GM21576 (cell line): ENCODE results near the gene DIP2C.
"Not testable (repeated sequence)": the region's sequence is repeated elsewhere in the genome, so short reads cannot be mapped to it uniquely, and the experiment has no call there.

ENCODE experiments used
- ATAC-seq: cut with Tn5 transposase; IDR thresholded peaks from one replicate; pipeline ENCODE4 v1.9.1; 2021; ENCODE audit warnings: mild to moderate bottlenecking, moderate library complexity; ENCODE audit not compliant: unreplicated experiment

Gene DIP2C

GRCh38 chr10:697097-697875, 7.8 kb upstream of the DIP2C start:
- no peak for ATAC-seq

- no peak for ATAC-seq
These were observed 5.9 kb upstream of the DIP2C start for GRCh38 chr10:695396-695795.

GRCh38 chr10:693506-693905, 4.0 kb upstream of the DIP2C start:
- ATAC-seq, result no peak

DNA sequence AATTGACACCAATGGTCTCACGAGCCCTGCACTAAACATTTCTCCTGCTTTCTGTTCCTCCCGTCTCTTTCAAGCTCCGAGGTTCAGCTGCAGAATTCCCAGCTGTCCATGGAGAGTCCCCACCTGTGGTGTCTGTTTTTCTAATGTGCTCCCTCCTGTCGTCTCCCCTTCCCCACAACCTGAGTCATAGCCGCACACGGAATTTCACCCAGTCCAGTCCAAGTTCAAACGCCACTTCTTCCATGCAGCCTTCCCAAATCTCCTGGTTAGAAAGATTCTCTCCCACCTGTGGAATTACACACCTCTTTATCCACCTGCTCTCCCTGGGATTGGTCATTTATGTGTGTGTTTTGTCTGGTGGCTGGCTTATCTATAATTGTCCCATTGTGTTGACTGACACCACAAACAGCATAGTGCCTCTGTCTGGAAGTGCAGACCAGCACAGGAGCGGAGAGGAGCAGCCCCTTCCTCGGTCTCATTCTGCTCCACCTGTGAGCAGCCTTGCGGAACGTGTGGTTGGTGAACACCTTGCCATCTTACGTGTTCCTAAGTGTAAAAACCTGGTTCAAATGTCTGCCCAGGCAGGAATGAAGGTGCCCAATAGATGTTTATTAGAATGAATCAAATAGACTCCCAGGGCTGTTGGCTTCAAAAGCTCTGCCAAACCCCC, 3.3 kb upstream of the DIP2C start:
- ATAC-seq, result no peak

DNA sequence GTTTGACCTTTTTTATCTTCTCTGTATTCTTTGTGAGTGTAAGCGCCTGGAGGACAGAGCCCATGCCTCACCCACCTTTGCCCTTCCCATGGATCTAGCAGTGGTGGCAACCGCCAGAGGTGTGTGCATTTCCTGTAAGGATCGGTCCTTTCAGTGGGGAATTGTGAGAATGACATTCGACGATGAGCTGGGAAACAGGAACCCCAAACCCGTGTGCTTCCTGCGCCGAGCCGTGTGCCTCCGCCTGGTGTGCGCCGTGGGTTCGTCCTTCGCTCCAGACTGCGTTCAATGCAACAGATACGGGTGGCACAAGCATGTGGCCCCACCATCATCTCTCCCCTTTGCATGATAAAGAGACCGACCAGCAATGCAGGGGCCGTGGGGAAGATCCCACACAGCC, 1.7 kb upstream of the DIP2C start:
- ATAC-seq, result no peak

GRCh38 chr10:690372-691161, 1.1 kb upstream of the DIP2C start:
- ATAC-seq, result no peak

- no peak for ATAC-seq
These were observed 382 bp downstream of the DIP2C start for GRCh38 chr10:689121-689451.

DNA sequence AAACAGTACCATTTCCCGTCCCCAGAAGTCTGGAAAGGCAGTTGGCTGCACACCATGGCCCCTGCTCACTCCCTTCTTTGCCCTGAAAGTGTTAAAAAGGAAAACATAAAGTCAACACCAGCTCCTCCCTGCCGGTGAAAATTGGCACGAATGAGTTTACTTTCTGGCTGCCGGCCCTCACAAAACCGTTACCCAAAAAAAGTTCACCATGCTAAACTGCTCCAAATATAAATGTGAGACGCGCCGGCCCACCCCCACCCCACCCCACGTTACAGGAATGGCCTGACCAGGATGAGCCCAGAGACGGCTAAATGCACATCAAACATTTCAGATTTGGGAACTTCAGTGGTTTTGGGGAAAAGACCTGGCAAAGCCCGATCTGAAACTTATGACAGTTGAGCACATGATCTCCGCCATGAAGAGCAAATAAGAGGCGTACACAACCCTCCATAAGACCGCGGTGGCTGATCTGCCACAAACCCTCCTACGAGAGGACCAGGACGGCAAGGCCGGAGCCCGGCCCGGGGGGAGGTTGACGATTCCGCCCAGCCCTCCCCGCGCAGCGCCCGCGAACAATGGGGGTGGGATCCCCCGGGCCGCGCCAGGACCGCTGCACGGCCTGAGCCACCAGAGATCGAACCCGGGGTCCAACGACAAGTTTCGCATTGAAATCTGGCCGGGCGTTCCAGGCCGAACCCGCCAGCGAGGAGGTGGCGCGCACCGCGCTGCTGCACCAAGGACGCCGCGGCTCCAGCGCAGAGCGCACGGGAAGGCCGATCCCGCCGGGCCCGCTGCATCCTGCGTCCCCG, 952 bp downstream of the DIP2C start:
- ATAC-seq, result no peak

GRCh38 chr10:687583-688311, 1.7 kb downstream of the DIP2C start:
- no peak for ATAC-seq

GRCh38 chr10:686155-686931, 3.1 kb downstream of the DIP2C start:
- no peak for ATAC-seq

DNA sequence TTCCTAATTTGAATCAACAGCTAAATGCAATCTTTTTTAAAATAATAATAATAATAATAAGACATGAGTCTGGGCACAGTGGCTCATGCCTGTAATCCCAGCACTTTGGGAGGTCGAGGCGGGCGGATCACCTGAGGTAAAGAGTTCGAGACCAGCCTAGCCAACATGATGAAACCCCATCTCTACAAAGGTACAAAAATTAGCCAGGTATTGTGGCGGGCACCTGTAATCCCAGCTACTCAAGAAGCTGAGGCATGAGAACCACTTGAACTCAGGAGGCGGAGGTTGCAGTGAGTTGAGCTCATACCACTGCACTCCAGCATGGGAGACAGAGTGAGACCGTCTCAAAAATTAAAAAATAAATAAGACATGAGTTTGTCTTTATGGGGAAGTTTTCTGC, 3.9 kb downstream of the DIP2C start:
- no peak for ATAC-seq

DNA sequence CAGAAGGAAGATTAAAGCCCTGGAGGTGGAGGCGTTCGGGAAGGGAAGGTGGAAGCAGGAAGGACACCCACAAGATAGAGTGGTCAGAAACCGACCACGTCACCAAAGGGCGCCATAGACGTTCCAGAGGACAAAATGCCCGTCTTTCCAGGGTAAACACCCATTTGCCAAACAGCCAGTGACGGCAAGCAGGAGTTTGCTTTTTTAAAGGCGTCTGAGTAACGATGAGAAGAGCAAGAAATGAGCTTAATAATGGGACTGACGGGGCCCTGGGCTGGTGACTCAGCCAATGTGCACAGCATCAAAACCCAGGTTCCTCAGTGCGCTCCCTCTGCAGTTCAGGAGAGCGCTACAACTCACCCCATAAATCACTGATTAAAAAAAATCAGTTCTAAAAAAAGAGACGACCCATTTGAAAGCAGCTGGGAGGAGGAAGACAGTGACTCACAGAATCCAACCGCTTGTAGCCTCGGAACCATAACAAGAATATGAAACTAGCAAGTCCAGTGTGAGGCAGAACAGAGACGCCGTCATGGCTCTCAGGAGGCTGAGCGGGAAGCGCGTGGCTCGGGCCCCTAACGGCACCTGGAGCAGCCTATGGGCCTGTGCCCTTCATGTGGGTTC, 5.9 kb downstream of the DIP2C start:
- no peak for ATAC-seq

DNA sequence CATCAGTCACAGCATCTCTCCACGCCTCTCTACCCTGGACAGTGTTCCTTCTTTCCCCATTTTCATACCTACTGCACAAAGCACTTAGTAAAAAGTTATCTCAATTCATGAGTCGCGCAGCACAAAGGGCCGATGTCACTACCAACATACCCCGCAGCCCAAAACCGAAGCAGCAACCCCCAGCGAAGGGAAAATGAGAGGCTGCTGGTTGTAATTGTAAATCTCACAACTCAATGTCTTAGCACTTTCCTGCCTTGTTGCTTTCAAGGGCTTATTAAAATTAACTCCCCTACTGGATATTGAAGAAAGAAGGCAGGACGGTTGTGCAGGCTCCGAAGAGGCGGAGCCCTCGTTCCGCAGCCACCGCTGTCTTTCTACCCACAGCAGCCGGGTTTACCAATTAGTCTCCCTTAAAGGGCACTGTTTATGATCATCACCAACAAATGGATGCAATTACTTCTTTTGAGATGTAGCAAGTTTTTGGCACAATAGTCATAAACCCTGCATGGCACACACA, 6.5 kb downstream of the DIP2C start:
- ATAC-seq, result no peak

- ATAC-seq, result no peak
These were observed 7.7 kb downstream of the DIP2C start for GRCh38 chr10:681670-682318.

GRCh38 chr10:680745-681144, 8.7 kb downstream of the DIP2C start:
- ATAC-seq, result no peak

DNA sequence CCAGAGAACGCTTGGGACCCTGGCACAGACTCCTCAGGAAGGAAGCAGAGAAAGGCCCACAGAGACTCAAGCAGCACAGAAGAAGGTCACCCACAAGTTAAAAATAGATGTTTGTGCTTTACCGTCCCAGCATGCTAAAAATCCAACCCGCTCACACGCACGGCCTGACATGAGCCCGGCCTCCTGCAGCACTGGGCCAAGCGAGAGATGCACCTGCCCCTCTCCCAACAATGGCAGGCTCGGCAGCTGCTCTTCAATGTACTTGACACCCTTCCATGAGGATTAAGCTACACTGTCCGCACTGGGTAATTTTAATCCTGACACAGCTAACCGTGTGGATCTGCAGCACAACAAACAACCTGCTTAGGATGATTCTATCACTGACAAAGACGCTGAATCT, 9.3 kb downstream of the DIP2C start:
- no peak for ATAC-seq

GRCh38 chr10:679556-679955, 9.9 kb downstream of the DIP2C start:
- ATAC-seq, result no peak

GRCh38 chr10:678662-679005, 10.8 kb downstream of the DIP2C start:
- not testable (repeated sequence) for ATAC-seq
